ENCODE data around the gene IMP4.
A peak's percentile ranks its signal among the peaks of the same experiment; 100 is the strongest.

Gene IMP4

GRCh38 chr2:130337735-130338325 lies 4.9 kb upstream of the IMP4 start:
- no peak overlapping the region for H2AFZ ChIP-seq (ENCODE audit: low read length)
- H3K9me2 ChIP-seq (replicated peaks; ENCODE audit: low read depth, low read length): no peaks in the 10 kb centered on the region
- H4K20me1 ChIP-seq (ENCODE audit: insufficient read depth, low read length, poor library complexity, severe bottlenecking): no peaks in the 10 kb centered on the region
- peaks cover 12% of the 10 kb centered on the region for H3K79me2 ChIP-seq (ENCODE audit: insufficient read depth, low read length)
- H3K4me3 ChIP-seq (ENCODE audit: low read length, poor library complexity, severe bottlenecking): no peak overlapping the region
- peaks cover 8% of the 10 kb centered on the region for H3K4me1 ChIP-seq (ENCODE audit: insufficient read depth, low read length, poor library complexity, severe bottlenecking)
- no peak overlapping the region for H3K9ac ChIP-seq (ENCODE audit: low read depth, low read length, poor library complexity, severe bottlenecking)
- H3K4me2 ChIP-seq (ENCODE audit: low read depth, low read length, poor library complexity, severe bottlenecking): no peak overlapping the region
- H3K36me3 ChIP-seq (ENCODE audit: insufficient read depth, low read length): peaks cover 6% of the 10 kb centered on the region; the same call in 1 of the 2 replicates
- H3K9me3 ChIP-seq (ENCODE audit: insufficient read depth, low read depth, low read length): no peaks in the 10 kb centered on the region
- H3F3A ChIP-seq (ENCODE audit: low read depth): no peaks in the 10 kb centered on the region
- no peaks in the 10 kb centered on the region for H3K27me3 ChIP-seq (ENCODE audit: insufficient read depth, low read length, poor library complexity, severe bottlenecking)
- TF ChIP-seq EZH2phosphoT487 (IDR thresholded peaks at IDR 0.05; ENCODE audit: borderline replicate concordance): no peak

GRCh38 chr2:130338793-130339345 lies 3.8 kb upstream of the IMP4 start:
- no peak overlapping the region for H3K4me3 ChIP-seq (ENCODE audit: low read length, poor library complexity, severe bottlenecking)
- H3F3A ChIP-seq (ENCODE audit: low read depth): no peaks in the 10 kb centered on the region
- no peaks in the 10 kb centered on the region for H3K27me3 ChIP-seq (ENCODE audit: insufficient read depth, low read length, poor library complexity, severe bottlenecking)
- peaks cover 11% of the 10 kb centered on the region for H3K4me1 ChIP-seq (ENCODE audit: insufficient read depth, low read length, poor library complexity, severe bottlenecking)
- no peak overlapping the region for H2AFZ ChIP-seq (ENCODE audit: low read length)
- TF ChIP-seq EZH2phosphoT487 (IDR thresholded peaks at IDR 0.05; ENCODE audit: borderline replicate concordance) (no peak), CTCF (conservative IDR thresholded peaks at IDR 0.05; ENCODE audit: low read length) (no peak)
- no peak overlapping the region for H3K9ac ChIP-seq (ENCODE audit: low read depth, low read length, poor library complexity, severe bottlenecking)
- H3K4me2 ChIP-seq (ENCODE audit: low read depth, low read length, poor library complexity, severe bottlenecking): no peak overlapping the region
- H3K9me3 ChIP-seq (ENCODE audit: insufficient read depth, low read depth, low read length): no peaks in the 10 kb centered on the region
- H3K79me2 ChIP-seq (ENCODE audit: insufficient read depth, low read length): peaks cover 22% of the 10 kb centered on the region
- H3K9me2 ChIP-seq (replicated peaks; ENCODE audit: low read depth, low read length): no peaks in the 10 kb centered on the region
- H4K20me1 ChIP-seq (ENCODE audit: insufficient read depth, low read length, poor library complexity, severe bottlenecking): peaks cover 4% of the 10 kb centered on the region
- H3K36me3 ChIP-seq (ENCODE audit: insufficient read depth, low read length): peaks cover 6% of the 10 kb centered on the region; the same call in 1 of the 2 replicates

GRCh38 chr2:130339885-130340745 lies 2.6 kb upstream of the IMP4 start:
- H3K9me2 ChIP-seq (replicated peaks; ENCODE audit: low read depth, low read length): no peaks in the 10 kb centered on the region
- H2AFZ ChIP-seq (ENCODE audit: low read length): no peak overlapping the region
- H3K79me2 ChIP-seq (ENCODE audit: insufficient read depth, low read length): peaks cover 34% of the 10 kb centered on the region
- peaks cover 12% of the 10 kb centered on the region for H3K4me1 ChIP-seq (ENCODE audit: insufficient read depth, low read length, poor library complexity, severe bottlenecking)
- no peak overlapping the region for H3K9ac ChIP-seq (ENCODE audit: low read depth, low read length, poor library complexity, severe bottlenecking)
- H3K27me3 ChIP-seq (ENCODE audit: insufficient read depth, low read length, poor library complexity, severe bottlenecking): no peaks in the 10 kb centered on the region
- TF ChIP-seq EZH2phosphoT487 (IDR thresholded peaks at IDR 0.05; ENCODE audit: borderline replicate concordance): no peak
- no peak for TF ChIP-seq CTCF (conservative IDR thresholded peaks at IDR 0.05; ENCODE audit: low read length)
- H3K9me3 ChIP-seq (ENCODE audit: insufficient read depth, low read depth, low read length): no peaks in the 10 kb centered on the region
- H3K4me3 ChIP-seq (ENCODE audit: low read length, poor library complexity, severe bottlenecking): peak overlapping the region; percentile 79
- H4K20me1 ChIP-seq (ENCODE audit: insufficient read depth, low read length, poor library complexity, severe bottlenecking): peaks cover 9% of the 10 kb centered on the region
- peaks cover 12% of the 10 kb centered on the region; the same call in 1 of the 2 replicates for H3K36me3 ChIP-seq (ENCODE audit: insufficient read depth, low read length)
- H3F3A ChIP-seq (ENCODE audit: low read depth): no peaks in the 10 kb centered on the region
- peak overlapping the region; percentile 64 for H3K4me2 ChIP-seq (ENCODE audit: low read depth, low read length, poor library complexity, severe bottlenecking)

All from Loucy (cell line).